GM20000 (cell line): ENCODE results near the gene USP54.

Source experiments
- DNase-seq: peaks from one replicate; pipeline ENCODE4 v3.0.0; 2012; ENCODE audit warnings: low spot score
- CTCF ChIP-seq: IDR thresholded peaks from 2 replicates; pipeline ENCODE4 v1.5.1; 2012; ENCODE audit warnings: mild to moderate bottlenecking, control low read depth; ENCODE audit errors: extremely low read depth, missing control alignments

Gene USP54

GRCh38 chr10:73545357-73545756, 45.8 kb downstream of the USP54 start:
- no peak for DNase-seq
- no peak for TF ChIP-seq CTCF

GRCh38 chr10:73537709-73538108, 53.4 kb downstream of the USP54 start:
- TF ChIP-seq CTCF, result no peak
- DNase-seq, result no peak

- TF ChIP-seq CTCF, result no peak
- no peak for DNase-seq
Measured at GRCh38 chr10:73537288-73537687, 53.9 kb downstream of the USP54 start.

- DNase-seq, result no peak
- no peak for TF ChIP-seq CTCF
Measured at GRCh38 chr10:73534857-73535256, 56.3 kb downstream of the USP54 start.

- peak; percentile 77 for DNase-seq
- TF ChIP-seq CTCF, result peak; percentile 41
Measured at GRCh38 chr10:73529089-73529832, 61.9 kb downstream of the USP54 start.

GRCh38 chr10:73522263-73522662, 68.9 kb downstream of the USP54 start:
- DNase-seq, result no peak
- TF ChIP-seq CTCF, result no peak

- DNase-seq, result no peak
- no peak for TF ChIP-seq CTCF
Measured at GRCh38 chr10:73519336-73519735, 71.8 kb downstream of the USP54 start.
